HG02852 (cell line): ENCODE data around the gene KRT40.
"Not testable (repeated sequence)": the region's sequence is repeated elsewhere in the genome, so short reads cannot be mapped to it uniquely, and the experiment has no call there.

Experiments
- ATAC-seq: cut with Tn5 transposase; IDR thresholded peaks from one replicate; pipeline ENCODE4 v1.9.1; 2021; ENCODE audit warnings: mild to moderate bottlenecking, moderate library complexity; ENCODE audit not compliant: unreplicated experiment

The KRT40 gene

DNA sequence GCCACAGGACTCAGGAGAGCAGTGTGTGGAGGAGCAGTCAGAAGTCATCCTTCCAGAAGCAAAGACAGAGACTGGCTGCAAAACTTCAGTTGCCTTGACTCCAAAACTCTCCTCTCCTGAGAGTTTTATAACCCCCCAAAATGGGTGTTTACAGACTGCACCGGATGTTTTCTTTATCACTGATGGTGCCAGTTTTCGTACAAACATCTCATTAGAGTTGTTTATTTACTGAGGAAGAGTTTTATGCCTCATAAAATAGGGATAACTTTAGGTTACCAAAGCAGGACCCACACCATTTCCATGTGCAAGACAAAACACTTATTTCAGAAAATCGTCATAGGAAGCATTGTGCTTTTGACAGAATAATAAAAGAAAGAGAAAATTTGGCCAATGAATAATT lies at the start of gene KRT40:
Gene KRT40, minus strand, starts transcription at position 101 of the 400 bp plus-strand sequence. Its CDS starts 53 bp downstream, at position 48.
- no peak for ATAC-seq

DNA sequence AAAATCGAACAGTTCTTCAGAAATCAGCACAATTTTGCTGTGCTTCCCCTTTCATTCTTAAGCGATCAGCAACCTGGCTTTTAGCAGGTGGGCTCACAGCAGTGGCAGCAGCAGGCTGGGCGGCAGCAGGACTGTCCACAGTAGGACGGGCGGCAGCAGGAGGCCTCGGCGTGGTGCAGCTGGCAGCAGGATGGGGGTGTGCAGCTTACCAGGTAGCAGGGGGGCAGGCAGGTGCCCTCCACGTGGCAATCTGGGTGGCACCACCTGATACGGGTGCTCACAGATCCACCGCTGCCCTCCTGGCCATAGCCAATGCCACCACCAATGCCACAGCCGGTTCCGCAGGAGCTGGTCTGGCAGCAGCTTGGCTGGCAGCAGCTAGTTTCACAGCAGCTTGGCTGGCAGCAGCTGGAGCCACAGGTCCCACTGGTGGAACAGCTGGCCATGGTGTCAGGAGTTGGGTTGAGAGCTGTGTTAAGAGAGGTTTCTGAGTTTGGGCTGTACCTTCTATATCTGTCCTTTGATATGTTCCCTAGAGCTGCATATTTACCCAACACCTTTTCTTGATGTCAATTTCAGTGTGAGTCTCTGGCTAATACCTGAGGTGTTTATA lies 45.6 kb upstream of the KRT40 start, which contains the start of gene KRTAP1-4:
Gene KRTAP1-4, minus strand, starts transcription at position 563 of the 613 bp plus-strand sequence. Its CDS starts 117 bp downstream, at position 446.
- ATAC-seq: no peak

DNA sequence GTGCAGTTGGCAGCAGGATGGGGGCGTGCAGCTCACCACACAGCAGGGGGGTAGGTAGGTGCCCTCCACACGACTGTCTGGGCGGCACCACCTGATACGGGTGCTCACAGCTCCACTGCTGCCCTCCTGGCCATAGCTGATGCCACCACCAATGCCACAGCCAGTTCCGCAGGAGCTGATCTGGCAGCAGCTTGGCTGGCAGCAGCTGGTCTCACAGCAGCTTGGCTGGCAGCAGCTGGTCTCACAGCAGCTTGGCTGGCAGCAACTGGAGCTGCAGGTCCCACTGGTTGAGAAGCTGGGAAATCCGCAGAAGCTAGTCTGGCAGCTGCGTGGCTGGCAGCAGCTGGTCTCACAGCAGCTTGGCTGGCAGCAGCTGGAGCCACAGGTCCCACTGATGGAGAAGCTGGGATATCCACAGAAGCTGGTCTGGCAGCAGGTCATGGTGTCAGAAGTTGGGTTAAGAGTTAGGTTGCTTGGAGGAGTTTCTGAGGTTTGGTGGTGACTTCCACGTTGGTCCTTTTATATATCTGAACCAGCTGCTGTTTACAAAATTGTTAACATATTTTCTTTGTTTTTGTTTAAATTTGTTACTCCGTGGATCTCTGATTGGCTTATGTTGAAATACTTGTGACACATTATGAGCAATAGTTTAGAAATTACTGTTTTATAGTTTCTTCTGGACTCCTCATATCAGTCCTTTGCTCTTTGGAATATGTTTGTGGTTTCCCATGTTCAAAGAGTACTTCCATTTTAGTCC lies 42.8 kb upstream of the KRT40 start, which contains the start of gene KRTAP1-5:
Gene KRTAP1-5, minus strand, starts transcription at position 494 of the 757 bp plus-strand sequence. Its CDS starts 53 bp downstream, at position 441.
- ATAC-seq: no peak

DNA sequence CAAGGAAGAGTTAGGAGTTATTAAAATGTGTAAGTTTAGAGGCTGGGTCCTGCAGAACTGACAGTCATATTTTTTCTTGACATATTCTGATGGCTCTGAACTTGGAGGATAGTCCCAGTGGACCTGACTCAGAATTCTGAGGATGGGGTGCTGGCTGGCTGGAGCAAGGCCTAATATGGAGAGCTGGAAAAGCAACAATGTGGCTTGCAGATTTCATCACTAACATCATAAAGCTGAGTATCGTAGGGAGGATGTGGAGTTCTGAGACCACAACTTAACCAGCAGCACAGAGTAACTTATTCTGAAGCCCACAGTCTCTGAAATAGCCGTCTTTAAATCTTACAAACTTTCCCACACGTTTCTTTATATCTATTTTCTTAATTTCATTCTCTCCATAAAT lies 40.6 kb upstream of the KRT40 start:
- no peak for ATAC-seq

DNA sequence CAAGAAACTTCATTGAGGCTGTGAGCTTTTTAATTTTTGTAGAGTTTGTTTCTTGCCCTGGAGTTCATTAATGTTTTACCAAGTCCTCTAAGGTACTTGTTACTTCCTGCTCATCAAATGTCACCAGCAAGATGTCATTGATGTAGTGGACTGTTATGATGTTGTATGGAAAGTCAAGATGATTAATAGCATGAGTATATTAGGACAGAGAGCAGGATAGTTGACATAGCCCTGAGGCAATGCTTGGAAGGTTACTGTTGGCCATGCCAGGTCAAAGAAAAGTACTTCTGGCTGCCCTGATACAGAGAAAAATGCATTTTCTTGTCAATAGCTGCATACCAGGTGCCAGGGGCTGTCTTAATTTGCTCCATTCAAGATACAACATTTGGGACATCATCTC lies 36.2 kb upstream of the KRT40 start:
- no peak for ATAC-seq

DNA sequence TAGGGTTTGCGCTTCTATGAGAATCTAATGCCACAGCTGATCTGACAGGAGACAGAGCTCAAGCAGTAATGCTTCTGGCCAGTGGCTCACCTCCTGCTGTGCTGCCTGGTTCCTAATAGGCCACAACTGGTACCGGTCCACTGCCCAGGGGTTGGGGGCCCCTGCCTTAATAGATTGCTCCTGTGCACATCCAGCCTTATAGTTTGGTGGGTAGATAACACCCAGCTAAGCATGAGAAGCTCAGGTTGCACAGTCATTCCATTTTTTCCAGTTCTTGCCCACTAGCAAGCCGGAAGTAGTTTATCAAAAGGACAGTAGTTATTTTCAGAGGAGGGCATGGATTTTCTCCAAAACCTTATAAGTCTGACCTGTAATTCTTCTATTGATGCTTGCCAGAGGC lies 35.3 kb upstream of the KRT40 start:
- ATAC-seq: no peak

DNA sequence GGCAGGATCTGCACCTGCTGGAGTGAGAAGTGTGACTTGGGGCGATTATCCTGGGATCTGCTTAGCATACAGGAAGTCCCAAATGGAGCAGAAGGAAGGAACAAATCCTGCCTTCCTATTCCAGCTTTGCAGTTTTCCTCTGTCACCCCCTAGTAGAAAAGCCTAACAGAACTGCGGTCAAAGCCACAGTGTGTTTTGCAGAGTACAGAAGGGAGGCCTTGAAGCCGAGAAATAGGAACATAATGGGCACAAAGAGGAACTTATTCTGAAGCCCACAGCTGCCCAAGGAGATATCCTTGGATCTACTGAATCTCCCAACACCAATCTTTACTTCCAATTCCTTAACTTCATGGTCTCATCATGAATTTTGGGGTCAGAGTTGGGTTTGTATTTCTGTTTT lies 34.4 kb upstream of the KRT40 start:
- ATAC-seq: no peak

DNA sequence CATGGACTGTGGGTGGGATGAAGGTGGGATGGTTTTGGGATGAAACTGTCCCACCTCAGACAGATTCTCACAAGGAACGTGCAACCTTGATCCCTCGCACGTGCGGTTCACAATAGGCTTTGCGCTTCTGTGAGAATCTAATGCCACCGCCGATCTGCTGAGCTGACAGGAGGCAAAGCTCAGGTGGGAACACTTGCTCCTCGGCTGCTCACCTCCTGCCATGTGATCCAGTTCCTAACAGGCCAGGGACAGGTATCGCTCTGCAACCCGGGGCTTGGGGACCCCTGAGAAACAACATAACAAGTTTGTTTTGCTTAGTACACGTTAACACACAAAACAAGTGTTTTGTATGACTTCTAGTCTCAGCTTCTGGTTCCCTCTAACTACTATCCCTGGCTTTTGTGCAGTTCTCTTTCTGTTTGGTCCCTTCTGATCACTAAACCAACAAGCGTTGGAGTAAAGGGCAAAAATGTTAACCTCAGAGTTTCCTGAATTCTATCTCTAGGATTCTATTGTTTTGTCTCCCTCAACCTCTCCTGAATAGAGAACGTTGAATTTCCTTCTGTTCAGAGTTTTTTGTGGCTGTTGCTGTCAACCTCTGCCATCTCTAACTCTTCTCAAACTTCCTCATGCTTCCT lies 32.6 kb upstream of the KRT40 start:
- no peak for ATAC-seq

DNA sequence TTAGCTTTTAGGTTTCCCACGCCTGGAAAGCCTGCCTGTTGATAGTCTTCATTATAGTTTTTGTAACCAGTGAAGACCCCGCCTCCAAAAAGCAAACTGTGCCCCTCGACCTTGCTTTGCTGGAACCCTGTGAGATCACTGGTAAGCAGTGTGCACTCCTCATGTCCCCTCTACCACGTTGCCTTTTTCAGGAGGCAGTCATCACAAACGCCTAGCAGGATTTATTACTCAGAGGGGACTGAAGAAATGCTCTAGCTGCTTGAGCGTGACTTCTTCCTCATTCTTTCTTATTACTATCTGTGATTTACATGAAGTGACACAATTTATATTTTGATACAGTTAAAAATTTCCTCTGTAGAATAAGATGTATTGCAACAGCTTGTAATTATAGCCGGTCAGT lies 31.3 kb upstream of the KRT40 start:
- ATAC-seq: no peak

DNA sequence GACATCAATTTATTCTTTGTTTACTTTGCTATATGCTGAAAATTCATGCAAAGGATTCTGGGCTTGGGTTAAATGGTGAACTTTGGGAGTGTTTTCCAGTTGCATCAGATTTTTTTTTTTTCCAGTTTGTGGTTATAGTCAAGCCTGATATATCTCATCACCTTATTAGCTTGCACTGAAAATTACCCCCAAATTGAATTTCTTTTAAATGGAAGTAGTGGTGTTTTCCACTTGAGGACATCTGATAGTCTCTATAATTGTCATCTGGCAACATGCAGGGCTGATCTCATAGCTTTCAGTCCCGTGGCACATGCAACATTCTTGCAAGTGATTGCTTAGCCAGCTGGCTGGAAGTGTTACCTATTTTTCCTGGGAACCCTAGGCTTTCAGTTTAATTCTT lies 29.5 kb upstream of the KRT40 start:
- no peak for ATAC-seq

DNA sequence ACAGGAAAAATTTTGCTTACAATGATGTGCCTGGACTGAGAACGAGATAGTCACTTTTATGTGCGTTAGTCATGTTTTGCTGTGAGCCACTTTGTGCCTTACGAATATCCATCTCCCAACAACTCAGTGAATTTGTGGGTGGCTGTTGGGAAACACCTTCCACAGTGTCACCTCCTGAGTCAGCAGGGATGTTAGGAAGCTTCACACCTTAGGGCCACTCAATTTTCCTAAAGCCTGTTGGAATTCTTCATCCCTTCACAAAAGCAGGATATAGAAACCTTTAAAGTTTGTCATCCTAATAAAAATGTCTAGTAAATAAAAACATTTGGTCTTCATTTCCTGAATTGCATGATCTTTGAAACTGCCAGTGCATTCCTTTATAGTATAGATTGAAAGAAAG lies 29.1 kb upstream of the KRT40 start:
- no peak for ATAC-seq

DNA sequence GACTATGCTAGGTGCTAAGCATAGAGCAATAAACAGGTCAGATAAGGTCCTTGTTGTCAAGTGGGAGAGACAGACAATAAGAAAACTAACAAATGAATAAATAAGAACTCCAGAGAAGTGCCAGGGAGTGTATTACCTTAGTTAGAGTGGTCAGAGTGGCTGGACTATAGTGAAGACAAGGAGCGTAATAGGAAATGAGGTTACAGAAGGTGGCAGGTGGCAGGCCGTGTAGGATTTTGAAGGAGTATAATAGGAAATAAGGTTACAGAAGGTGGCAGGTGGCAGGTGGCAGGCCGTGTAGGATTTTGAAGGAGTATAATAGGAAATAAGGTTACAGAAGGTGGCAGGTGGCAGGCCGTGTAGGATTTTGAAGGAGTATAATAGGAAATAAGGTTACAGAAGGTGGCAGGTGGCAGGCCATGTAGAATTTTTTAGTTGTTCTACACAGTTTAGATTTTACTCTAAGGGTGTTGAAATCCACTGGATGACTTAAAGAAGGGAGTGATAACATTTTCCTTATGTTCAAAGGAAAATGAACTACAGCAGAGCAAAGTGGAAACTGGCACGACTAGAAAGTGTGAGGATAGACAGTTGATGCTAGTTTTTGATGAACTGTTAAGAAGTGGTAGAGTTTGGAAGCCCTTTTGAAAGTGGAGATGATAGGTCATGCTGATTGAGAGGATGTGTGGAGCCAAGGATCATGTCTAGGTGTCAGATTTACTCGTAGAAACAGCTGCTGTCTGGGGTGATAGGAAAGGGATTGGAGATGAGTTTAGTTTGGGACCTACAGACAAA lies 28.4 kb upstream of the KRT40 start:
- ATAC-seq: no peak

DNA sequence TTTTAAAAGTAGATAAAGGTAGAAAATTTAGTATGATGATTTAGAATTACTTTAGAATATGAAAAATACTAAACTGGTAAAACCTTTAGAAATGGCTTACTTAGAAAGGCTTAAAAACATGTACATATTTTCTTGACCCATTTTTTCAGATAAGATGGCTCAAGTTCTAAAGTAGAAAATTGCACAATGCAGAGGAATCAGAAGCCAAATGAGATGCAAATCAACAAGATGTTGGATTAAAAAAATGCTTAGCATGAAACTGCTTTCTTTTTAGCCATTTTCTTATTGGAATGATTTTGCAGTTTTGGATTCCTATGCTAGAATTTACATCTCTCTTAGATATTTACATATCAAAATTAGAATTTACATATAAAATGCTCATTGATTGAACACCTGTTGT lies 26.3 kb upstream of the KRT40 start:
- ATAC-seq: no peak

DNA sequence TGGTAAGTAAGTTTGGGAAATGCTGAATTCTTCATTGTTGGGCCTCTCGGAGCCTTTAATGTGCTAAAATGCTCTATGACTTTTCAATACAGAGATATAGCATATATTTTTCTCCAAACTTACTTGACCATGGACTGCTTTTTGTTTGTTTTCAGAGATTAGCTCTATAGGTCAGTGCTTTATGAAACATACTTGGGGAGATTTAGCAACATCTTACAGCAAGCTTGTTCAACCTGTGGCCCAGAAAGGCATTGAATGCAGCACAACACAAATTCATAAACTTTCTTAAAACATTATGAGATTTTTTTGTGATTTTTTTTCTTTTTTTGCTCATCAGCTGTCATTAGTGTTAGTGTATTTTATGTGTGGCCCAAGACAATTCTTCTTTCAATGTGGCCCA lies 25.8 kb upstream of the KRT40 start:
- no peak for ATAC-seq

DNA sequence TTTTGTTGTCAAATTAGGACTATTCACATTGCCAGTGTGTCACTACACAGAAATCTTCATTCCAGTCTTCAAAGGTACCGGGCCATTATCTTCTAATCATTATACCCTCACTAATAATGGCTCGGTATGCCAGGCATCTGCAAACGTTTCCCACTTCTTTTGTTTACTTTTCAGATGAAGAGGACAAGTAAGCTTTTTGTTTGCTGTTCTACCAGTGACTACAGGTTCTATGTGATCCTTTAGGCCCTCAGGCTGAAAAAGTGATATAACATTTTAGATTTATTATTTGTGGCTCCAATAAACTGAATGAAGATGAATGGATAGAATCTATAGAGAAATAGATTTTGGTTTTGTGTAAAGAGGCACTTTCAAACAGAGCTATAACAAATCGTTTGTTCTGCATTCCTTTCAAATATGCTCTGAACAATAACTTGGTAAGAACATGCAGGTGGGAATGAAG lies 25.2 kb upstream of the KRT40 start:
- ATAC-seq: no peak

DNA sequence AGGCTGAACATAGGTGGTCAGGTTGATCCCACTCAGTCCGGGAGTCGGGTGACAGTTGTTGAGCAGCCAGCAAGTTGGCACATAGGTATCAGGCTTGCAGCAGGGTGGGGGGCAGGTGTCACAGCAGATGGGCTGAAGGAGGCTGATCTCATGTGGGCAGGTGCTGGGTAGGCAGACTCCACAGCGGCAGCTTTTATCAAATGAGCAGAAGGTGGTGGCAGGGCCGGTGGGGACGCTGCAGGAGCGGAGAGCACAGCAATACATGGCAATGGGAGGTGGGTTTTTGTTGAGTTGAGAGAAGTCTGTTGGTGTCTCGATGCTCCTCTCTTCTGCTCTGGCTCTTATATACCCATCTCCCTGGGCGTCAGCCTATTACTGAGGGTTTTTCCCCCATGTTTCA lies 24.7 kb upstream of the KRT40 start, which contains the start of gene KRTAP3-1:
Gene KRTAP3-1, minus strand, starts transcription at position 318 of the 400 bp plus-strand sequence. Its CDS starts 54 bp downstream, at position 264.
- ATAC-seq: no peak

DNA sequence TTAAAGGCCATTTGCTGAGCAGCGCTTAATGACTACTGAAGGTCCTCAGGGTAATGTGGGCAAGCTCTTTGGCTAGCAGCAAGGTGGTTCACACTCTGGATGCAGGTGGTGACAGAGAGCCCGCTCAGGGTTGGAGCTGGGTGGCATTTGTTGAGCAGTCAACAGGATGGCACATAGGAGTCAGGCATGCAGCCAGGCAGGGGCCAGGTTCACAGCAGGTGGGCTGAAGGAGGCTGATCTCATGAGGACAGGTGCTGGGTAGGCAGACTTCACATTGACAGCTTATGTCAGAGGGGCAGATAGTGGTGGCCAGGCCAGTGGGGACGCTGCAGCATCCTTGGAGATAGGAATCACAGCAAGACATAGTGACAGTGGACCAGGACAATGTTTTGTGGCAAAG lies 20.3 kb upstream of the KRT40 start:
- ATAC-seq: no peak

DNA sequence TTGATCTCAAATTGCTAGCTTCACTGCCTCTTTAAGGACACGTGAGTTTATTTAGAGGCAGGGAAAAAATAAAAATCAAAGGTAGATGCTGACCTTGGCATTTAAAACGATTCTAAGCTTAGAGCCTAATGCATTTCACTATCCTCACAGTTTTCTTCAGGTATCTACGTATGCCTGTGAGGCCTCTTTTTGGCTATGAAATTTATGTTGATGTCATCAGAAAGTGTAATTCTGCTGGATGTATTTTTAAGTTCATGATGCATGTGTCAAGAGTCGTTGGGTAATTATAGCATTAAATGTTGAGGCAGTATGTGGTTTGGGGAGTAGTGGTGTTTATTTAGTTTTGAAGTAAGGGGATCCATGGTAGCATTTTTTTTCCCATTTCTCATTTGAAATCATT lies 19.8 kb upstream of the KRT40 start:
- ATAC-seq: no peak

DNA sequence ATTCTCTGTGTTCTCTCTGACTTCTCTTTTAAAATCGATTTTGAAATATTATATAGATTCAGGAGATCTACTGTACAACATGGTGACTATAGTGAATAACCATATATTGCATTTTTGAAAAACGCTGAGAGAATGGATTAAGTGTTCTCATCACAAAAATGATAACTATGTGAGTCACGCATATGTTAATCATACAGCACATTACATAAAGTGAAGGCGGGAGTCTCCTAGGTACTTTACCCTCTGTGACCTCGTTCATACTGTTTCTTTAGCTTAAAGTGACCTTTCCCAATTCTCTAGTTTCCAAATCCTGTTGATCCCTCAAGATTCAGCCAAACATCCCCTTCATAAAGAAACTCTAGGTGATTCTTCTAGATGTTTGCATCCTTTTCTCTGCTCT lies 18.7 kb upstream of the KRT40 start:
- no peak for ATAC-seq

DNA sequence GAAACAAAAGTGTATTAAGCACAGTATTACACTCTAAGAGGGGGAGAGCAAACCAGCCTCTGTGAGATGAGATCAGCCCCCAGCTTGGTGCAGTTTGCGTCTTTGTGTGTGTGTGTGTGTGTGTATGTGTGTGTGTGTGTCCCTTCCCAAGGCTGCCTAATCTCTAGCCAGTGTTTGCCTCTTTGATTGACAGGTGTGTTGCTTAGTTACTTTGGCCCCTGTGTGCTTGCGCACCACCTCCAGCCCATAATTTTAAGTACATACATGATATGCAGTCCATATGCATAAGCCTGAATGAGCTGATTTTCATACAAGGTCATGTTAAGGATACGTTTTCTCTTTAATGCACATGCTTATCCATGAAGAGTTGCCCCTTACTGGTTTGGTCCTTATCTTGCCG lies 17.7 kb upstream of the KRT40 start:
- ATAC-seq: no peak

DNA sequence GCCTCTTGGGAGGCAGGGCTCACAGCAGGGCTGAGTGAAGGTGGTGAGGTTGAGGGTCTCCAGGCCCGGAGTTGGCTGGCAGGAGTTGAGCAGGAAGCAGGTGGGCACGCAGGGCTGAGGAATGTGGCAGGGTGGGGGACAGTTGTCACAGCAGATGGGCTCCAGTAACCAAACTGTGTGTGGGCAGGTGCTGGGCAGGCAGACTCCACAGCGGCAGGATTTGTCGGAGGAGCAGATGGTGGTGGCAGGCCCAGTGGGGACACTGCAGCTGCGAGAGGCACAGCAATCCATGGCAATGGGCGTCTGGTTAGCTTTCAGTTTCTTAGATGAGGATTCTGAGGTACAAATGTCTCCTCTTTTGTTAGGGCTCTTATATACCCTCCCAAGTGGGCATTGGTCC lies 15.4 kb upstream of the KRT40 start, which contains the start of gene KRTAP3-2:
Gene KRTAP3-2, minus strand, starts transcription at position 344 of the 400 bp plus-strand sequence. Its CDS starts 53 bp downstream, at position 291.
- ATAC-seq: not testable (repeated sequence)
